Stomach (tissue), 4 donors: Measurements from ENCODE around the gene C2orf92.

Source experiments
- POLR2A ChIP-seq, 4 donors: fragments of 450-650 bp; IDR thresholded peaks; one replicate each; pipeline ENCODE4 v1.6.1; 2016; ENCODE audit warnings: antibody characterized with exemption in 4 of 4, control low read depth in 2 of 4, mild to moderate bottlenecking in 1 of 4, moderate library complexity in 1 of 4
- TF ChIP-seq, protein P1 (sequence below), 7 experiments: fragments of 450-650 bp in 4 of 7; fragments of 200-600 bp in 3 of 7; sonication (generic) in 3 of 7; IDR thresholded peaks; one replicate each; pipeline ENCODE4 v1.5.1; 2016 to 2019; ENCODE audit warnings: antibody characterized with exemption in 7 of 7, control low read depth in 2 of 7, mild to moderate bottlenecking in 1 of 7

DNA sequence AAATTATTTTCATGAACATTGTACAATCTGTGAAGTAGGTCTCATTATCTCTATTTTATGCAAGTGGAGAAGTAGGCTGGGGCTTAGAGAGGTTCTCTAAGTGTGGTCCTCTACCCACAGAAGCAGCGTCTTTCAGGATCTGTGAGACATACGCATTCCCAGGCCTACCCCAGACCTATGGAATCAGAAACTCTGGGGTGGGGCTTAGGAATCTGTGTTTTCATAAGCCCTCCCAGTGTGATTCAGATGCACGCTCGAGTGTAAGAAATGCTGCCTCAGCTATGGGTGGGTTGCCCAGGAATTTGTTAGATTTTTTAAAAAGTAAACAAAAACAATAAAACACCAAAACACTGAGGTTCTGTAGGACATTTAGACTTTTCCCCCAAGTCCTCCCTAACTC is 29.0 kb downstream of the C2orf92 start:
- TF ChIP-seq, protein P1, sequence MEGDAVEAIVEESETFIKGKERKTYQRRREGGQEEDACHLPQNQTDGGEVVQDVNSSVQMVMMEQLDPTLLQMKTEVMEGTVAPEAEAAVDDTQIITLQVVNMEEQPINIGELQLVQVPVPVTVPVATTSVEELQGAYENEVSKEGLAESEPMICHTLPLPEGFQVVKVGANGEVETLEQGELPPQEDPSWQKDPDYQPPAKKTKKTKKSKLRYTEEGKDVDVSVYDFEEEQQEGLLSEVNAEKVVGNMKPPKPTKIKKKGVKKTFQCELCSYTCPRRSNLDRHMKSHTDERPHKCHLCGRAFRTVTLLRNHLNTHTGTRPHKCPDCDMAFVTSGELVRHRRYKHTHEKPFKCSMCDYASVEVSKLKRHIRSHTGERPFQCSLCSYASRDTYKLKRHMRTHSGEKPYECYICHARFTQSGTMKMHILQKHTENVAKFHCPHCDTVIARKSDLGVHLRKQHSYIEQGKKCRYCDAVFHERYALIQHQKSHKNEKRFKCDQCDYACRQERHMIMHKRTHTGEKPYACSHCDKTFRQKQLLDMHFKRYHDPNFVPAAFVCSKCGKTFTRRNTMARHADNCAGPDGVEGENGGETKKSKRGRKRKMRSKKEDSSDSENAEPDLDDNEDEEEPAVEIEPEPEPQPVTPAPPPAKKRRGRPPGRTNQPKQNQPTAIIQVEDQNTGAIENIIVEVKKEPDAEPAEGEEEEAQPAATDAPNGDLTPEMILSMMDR (IDR thresholded peaks at IDR 0.05) = no peak
- TF ChIP-seq POLR2A (IDR thresholded peaks at IDR 0.05) = no peak
